Measurements from ENCODE around the gene ZCCHC9.

- TF ChIP-seq RAD21 (IDR thresholded peaks at IDR 0.05; ENCODE audit: low read length), result no peak
- no peak for TF ChIP-seq CTCF (IDR thresholded peaks at IDR 0.05)
- no peak for TF ChIP-seq RXRA (IDR thresholded peaks at IDR 0.05; ENCODE audit: borderline replicate concordance, low read depth)
- TF ChIP-seq ELF1 (IDR thresholded peaks at IDR 0.05), result no peak
- TF ChIP-seq USF2 (IDR thresholded peaks at IDR 0.05; ENCODE audit: borderline replicate concordance, low read depth, low read length), result no peak
- no peak for TF ChIP-seq GATA2 (CRISPR knock-in tag; IDR thresholded peaks at IDR 0.05)
- no peak for TF ChIP-seq EP300 (IDR thresholded peaks at IDR 0.05; ENCODE audit: borderline replicate concordance in 1 of 2, low read depth in 1 of 2, low read length in 1 of 2)
- no peak for TF ChIP-seq REST (IDR thresholded peaks at IDR 0.05; ENCODE audit: low read depth, low read length)
- TF ChIP-seq FOXM1 (IDR thresholded peaks at IDR 0.05; ENCODE audit: low read depth), result no peak
Measured at GRCh38 chr5:81314581-81314980, 13.2 kb downstream of the ZCCHC9 start.
